ENCODE measurements around the gene TFF2.

Gene TFF2

DNA sequence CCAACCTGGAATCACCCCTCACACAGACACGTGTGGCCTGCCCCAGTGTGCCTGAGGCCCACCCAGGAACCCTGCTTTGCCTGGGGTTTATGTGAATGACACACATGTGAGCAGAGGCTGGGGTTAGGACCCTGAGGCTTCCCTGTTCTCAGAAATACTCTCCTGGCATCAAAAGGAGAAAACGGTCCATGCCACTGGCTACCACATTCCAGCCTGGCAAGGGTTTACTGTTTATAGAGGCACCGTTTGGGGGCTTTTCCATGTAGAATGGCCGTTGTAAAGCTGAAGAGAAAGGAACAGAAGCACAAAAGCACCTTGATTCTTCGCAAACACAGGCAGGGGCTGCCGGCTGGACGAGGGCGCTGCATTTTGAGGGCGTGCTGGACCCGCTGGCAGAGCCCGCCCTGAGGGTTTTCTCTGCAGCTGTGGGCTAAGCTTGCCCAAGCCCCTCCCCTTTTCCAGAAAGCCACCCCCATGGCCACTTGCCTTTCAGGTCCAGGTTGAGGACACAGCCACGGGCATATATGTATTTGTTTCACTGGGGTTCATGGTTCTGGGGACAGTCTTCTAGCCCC, 48.6 kb downstream of the TFF2 start:
- DNase-seq = no peak

DNA sequence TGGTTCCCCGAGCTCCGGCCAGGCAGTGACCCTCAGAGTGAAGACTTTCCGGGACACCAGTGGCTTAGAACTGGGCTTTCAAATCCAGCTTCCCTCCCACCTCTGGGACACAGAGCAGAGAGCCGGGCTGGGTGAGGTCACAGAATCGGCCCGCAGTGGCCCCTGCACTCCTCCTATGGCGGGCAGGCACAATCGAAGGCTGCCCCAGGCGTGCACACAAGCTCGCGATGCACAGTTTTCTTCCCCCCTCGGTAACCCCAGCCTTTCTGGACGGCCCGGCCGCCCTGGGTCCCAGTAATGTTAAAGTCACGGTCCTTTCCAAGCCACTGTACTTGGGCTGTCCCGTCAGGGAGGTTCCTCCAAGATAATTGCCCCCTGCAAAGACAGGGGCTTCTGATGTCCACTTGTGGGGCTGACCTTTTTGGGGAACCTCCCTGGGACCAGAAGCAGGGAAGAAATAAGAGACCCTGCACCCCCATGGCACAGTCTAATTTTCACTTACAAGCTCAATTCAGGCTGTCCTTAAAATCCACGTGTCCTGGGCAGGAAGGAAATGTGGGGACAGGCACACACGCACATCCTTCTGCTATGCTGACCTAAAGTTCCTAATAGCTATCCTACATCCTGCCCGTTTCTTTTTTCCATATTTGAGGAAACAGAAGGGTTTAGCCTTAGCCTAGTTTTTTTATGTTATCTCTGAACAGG, 49.3 kb downstream of the TFF2 start:
- no peak for DNase-seq

DNA sequence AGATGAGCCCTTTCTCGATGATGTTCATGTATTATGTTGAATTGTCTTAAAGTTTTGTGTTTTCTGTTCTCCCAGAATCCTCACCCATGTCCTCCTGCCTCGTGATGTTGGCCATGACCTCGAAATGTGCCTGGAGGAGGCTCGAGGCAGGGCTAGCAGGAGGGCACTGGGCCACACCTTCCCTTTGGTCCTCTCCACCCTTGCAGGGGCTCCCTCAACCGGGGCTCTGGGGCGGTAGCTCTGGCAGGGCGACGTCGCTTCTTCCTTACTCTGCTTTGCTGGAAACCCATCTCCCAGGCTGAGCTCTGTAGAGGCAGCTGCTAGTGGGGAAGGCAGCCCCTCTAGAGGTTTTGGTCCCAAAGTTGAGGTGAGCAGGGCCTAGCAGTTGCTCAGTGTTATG, 49.8 kb downstream of the TFF2 start:
- DNase-seq = no peak

DNA sequence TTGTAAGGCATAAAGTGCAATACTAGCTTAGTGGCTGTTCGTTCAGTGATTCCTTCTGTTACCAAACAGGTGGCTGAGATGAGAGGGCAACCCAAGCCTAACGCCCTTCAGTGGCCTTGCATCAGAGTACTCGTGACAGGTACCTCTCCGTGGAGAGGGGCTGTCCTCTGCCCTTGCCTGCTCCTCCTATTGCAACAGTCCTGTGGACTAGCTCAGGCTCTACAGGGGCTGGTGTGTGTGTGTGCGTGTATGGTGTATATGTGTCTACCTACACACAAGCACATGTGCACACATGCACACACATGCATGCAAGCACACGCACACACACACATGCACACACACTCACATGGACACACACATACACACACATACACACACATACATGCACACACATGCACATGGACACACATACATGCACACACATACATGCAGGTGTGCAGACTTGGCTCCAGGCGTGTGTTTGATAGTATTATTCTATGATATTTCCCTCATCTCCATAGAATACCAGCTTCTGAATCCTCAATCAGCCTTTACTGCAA, 50.7 kb downstream of the TFF2 start:
- DNase-seq = no peak

DNA sequence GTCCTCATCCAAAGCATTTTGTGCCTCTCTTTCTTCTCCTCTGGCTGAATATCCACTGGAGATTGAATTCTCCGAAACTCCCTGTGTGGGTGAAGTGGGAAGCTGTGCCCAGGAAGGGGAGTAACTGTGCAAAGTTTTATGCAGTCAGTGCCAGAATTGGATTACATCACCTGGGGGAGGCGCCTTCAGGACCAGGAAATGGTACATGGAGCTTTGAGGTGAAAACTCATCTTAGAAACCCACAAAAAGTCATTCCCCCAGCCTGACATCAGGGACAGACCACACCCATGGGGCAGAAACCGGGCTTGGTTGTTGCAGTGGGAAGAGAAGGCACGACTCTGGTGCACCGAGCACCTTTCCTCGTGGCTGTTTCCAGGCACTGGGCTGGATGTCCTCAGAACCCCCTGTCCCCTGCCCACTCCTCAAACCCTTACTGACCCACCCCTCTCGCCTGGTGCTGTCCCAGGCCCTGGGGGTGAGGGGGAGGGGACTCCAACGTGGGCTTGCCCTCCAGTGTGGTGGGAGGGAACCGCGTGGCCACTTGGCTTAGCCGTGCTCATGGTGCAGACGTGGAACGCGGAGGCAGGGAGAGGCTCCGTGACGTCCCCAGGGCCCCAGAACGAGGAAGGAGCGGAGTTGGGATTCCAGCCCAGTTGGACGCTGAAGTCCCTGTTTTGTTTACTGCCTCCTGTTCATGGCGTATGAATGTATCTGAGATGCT, 51.3 kb downstream of the TFF2 start:
- DNase-seq = peak; percentile 51

DNA sequence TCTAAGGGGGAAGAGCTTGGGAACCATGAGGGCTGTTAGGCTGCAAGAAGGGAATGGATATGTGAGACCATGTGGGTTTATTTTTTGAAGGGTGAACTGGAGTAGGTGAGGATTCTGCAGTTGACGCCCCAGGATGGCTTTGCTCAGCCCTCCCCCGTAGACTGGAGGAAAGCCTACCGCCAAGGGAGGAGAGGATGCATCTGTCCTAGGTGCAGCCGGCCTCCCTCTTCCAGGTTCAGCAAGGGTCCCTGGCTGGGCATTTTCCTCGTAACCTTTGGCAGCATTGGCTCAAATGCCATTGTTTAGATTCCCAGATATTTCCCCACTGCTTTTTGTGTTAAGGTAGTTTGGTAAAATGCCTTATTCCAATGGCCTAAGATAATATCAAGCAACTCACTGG, 52.1 kb downstream of the TFF2 start:
- no peak for DNase-seq

DNA sequence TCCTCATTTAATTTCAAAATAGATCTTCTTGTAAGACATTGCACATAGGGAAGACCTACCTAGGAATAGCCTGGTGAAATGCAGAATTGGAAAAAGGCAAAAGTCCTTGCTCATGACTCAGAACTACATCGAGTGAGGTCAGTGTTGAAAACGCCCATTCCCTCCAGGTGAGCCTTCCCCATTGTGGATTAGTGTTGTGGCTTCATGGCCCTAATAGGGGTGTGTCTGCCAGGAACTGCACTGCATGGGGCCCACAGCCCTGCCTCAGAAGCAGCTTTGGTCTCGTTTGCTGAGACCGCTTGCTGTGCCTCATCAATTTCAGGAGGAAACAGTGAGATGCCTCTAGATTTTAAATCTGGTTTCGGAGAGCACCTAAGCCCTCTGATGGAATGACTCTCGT, 52.6 kb downstream of the TFF2 start:
- DNase-seq = no peak

DNA sequence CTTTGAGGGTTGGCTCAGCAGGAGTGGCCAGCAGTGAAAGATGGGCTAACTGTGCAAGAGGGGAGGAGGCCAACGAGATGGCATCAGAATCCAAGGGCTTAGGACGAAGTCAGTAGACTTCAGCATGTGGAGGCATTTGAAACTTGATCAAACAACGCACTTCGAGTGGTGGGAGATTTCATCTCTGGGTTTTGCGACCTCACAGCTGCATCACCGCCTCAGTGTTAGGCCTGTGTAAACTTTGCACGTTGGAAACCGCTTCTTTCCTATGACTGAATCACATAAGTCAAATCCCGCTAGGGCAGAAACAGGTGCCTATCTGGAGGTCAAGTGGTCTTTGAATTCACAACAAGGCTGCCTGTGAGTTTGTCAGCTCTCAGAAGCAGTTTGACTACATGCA, 53.4 kb downstream of the TFF2 start:
- DNase-seq = no peak

DNA sequence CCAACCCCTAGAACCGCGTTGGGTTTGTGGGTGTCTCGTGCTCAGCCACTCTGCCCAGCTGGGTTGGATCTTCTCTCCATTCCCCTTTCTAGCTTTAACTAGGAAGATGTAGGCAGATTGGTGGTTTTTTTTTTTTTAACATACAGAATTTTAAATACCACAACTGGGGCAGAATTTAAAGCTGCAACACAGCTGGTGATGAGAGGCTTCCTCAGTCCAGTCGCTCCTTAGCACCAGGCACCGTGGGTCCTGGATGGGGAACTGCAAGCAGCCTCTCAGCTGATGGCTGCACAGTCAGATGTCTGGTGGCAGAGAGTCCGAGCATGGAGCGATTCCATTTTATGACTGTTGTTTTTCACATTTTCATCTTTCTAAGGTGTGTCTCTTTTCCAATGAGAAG, 54.3 kb downstream of the TFF2 start:
- no peak for DNase-seq
